IMR-90 (cell line): ENCODE results near the gene DCUN1D3. TPM values are rescaled to one million over a fixed set of nuclear protein-coding genes. Genes with fewer than 3 reads are reported as not detected.
A peak's percentile ranks its signal among the peaks of the same experiment; 100 is the strongest.

Source experiments
- ATAC-seq: fragments of 200-7000 bp; cut with Tn5 transposase; 2 replicates; pipeline ENCODE4 v1.9.1; 2020; ENCODE audit warnings: low read depth, mild to moderate bottlenecking, moderate library complexity
- BruUV-seq: library from RNA; stranded (reverse); fragments of 400-500 nt; replicated peaks from 2 replicates; lab custom pipeline; 2021; lab: Mats Ljungman, UMichigan
- CTCF ChIA-PET: fragments of 300-600 bp; formaldehyde crosslinking; extraction: SDS; loops from one replicate; lab custom pipeline; 2021; ENCODE audit warnings: antibody characterized with exemption; lab: Yijun Ruan, JAX
- POLR2A ChIA-PET: fragments of 300-600 bp; sonication (Branson Sonifier 250); formaldehyde crosslinking; loops from one replicate; lab custom pipeline; 2022; ENCODE audit warnings: antibody characterized with exemption; ENCODE audit not compliant: unreplicated experiment; lab: Charles Lee
- DNase-seq: peaks from one replicate; pipeline ENCODE4 v3.0.0; 2013
- H2AFZ ChIP-seq: replicated peaks from 2 replicates; pipeline ENCODE3; 2013; ENCODE audit warnings: low read length, mild to moderate bottlenecking; ENCODE audit not compliant: poor library complexity
- H2AK5ac ChIP-seq: 2 replicates; pipeline ENCODE4 v1.6.1; 2013; ENCODE audit warnings: low read depth, low read length, inconsistent platforms
- H2AK9ac ChIP-seq: replicated peaks from 2 replicates; pipeline ENCODE3; 2013; ENCODE audit warnings: mild to moderate bottlenecking, low read depth, low read length, moderate library complexity; ENCODE audit not compliant: poor library complexity
- H2BK120ac ChIP-seq: 2 replicates; pipeline ENCODE4 v1.6.1; 2013; ENCODE audit warnings: low read depth, low read length, inconsistent platforms
- H2BK15ac ChIP-seq: 3 replicates; pipeline ENCODE4 v1.6.1; 2013; ENCODE audit warnings: low read depth, low read length, inconsistent platforms
- H2BK20ac ChIP-seq: 2 replicates; pipeline ENCODE4 v1.6.1; 2013; ENCODE audit warnings: low read depth, mild to moderate bottlenecking, inconsistent platforms, low read length, moderate library complexity
- H2BK5ac ChIP-seq: 2 replicates; pipeline ENCODE4 v1.6.1; 2013; ENCODE audit warnings: mild to moderate bottlenecking, low read depth, low read length, inconsistent platforms; ENCODE audit not compliant: poor library complexity, severe bottlenecking
- H3K14ac ChIP-seq: replicated peaks from 2 replicates; pipeline ENCODE4 v1.6.1; 2013; ENCODE audit warnings: low read depth, low read length, inconsistent platforms
- H3K18ac ChIP-seq: 2 replicates; pipeline ENCODE4 v1.6.1; 2013; ENCODE audit warnings: low read depth, low read length, control low read depth
- H3K23ac ChIP-seq: 2 replicates; pipeline ENCODE4 v1.6.1; 2013; ENCODE audit warnings: low read depth, low read length, inconsistent platforms
- H3K27ac ChIP-seq: 2 replicates; pipeline ENCODE4 v1.5.1; 2013; ENCODE audit warnings: mild to moderate bottlenecking, control low read depth, low read length; ENCODE audit not compliant: insufficient read depth
- H3K27me3 ChIP-seq: 2 replicates; pipeline ENCODE4 v1.6.1; 2013; ENCODE audit warnings: low read length; ENCODE audit not compliant: control insufficient read depth, insufficient read depth
- H3K36me3 ChIP-seq: 2 replicates; pipeline ENCODE4 v1.6.1; 2013; ENCODE audit warnings: low read length, mixed read lengths; ENCODE audit not compliant: control insufficient read depth, insufficient read depth
- H3K4ac ChIP-seq: 2 replicates; pipeline ENCODE4 v1.6.1; 2013; ENCODE audit warnings: low read depth, low read length, inconsistent platforms
- H3K4me1 ChIP-seq: 2 replicates; pipeline ENCODE4 v1.6.1; 2013; ENCODE audit warnings: low read length, mixed read lengths; ENCODE audit not compliant: control insufficient read depth, insufficient read depth
- H3K4me2 ChIP-seq: 2 replicates; pipeline ENCODE4 v1.6.1; 2013; ENCODE audit warnings: low read depth, mild to moderate bottlenecking, control low read depth, low read length, moderate library complexity
- H3K4me3 ChIP-seq: 2 replicates; pipeline ENCODE4 v1.5.1; 2013; ENCODE audit warnings: low read depth, mild to moderate bottlenecking, control low read depth, low read length, moderate library complexity; ENCODE audit not compliant: insufficient read depth
- H3K56ac ChIP-seq: 2 replicates; pipeline ENCODE4 v1.6.1; 2013; ENCODE audit warnings: low read length, inconsistent platforms; ENCODE audit not compliant: insufficient read depth; ENCODE audit errors: extremely low read depth
- H3K79me1 ChIP-seq, 2 experiments: 2 replicates each; pipeline ENCODE4 v1.6.1; 2013; ENCODE audit warnings: low read length in 2 of 2, inconsistent platforms in 1 of 2, low read depth in 1 of 2
- H3K9ac ChIP-seq: 2 replicates; pipeline ENCODE4 v1.6.1; 2013; ENCODE audit warnings: low read depth, low read length, control low read depth
- H3K9me1 ChIP-seq: 2 replicates; pipeline ENCODE4 v1.6.1; 2013; ENCODE audit warnings: low read length, inconsistent platforms; ENCODE audit not compliant: insufficient read depth
- H3K9me3 ChIP-seq: 2 replicates; pipeline ENCODE4 v1.6.1; 2013; ENCODE audit warnings: low read length; ENCODE audit not compliant: control insufficient read depth, insufficient read depth
- H4K20me1 ChIP-seq: 2 replicates; pipeline ENCODE4 v1.6.1; 2013; ENCODE audit warnings: low read length, inconsistent platforms; ENCODE audit not compliant: insufficient read depth
- H4K5ac ChIP-seq: 2 replicates; pipeline ENCODE4 v1.6.1; 2013; ENCODE audit warnings: mild to moderate bottlenecking, low read depth, low read length, control low read depth
- H4K8ac ChIP-seq, 2 experiments: 2 replicates each; pipeline ENCODE4 v1.6.1; 2013; ENCODE audit warnings: low read depth in 2 of 2, low read length in 2 of 2, control low read depth in 1 of 2, inconsistent platforms in 1 of 2
- H4K91ac ChIP-seq: 2 replicates; pipeline ENCODE4 v1.6.1; 2013; ENCODE audit warnings: low read depth, low read length, inconsistent platforms; ENCODE audit not compliant: insufficient read depth
- BHLHE40 ChIP-seq: fragments of 150-350 bp; IDR thresholded peaks from 2 replicates; pipeline ENCODE4 v1.6.1; 2016; ENCODE audit warnings: mild to moderate bottlenecking, low read depth, low read length
- CEBPB ChIP-seq: IDR thresholded peaks from 2 replicates; pipeline ENCODE4 v1.6.1; 2012; ENCODE audit warnings: low read depth, low read length, improper control_type of control experiment
- CHD1 ChIP-seq: IDR thresholded peaks from 2 replicates; pipeline ENCODE4 v1.6.1; 2012; ENCODE audit warnings: low read depth, low read length, improper control_type of control experiment
- FOS ChIP-seq: fragments of 150-350 bp; IDR thresholded peaks from 2 replicates; pipeline ENCODE4 v1.6.1; 2016; ENCODE audit warnings: low read depth, low read length
- MAFK ChIP-seq: IDR thresholded peaks from 2 replicates; pipeline ENCODE4 v1.6.1; 2012; ENCODE audit warnings: low read depth, low read length, improper control_type of control experiment
- MAZ ChIP-seq: IDR thresholded peaks from 2 replicates; pipeline ENCODE4 v1.6.1; 2012; ENCODE audit warnings: low read depth, mild to moderate bottlenecking, low read length, improper control_type of control experiment, moderate library complexity, borderline replicate concordance
- MXI1 ChIP-seq: IDR thresholded peaks from 2 replicates; pipeline ENCODE4 v1.6.1; 2012; ENCODE audit warnings: low read depth, mild to moderate bottlenecking, low read length, moderate library complexity, borderline replicate concordance
- NFE2L2 ChIP-seq: fragments of 150-350 bp; IDR thresholded peaks from 2 replicates; pipeline ENCODE4 v1.6.1; 2016; ENCODE audit warnings: low read depth, mild to moderate bottlenecking, low read length
- POLR2A ChIP-seq: IDR thresholded peaks from 2 replicates; pipeline ENCODE4 v1.6.1; 2012; ENCODE audit warnings: mild to moderate bottlenecking, low read depth, low read length
- RAD21 ChIP-seq: IDR thresholded peaks from 2 replicates; pipeline ENCODE4 v1.6.1; 2012; ENCODE audit warnings: low read length, improper control_type of control experiment
- RCOR1 ChIP-seq: IDR thresholded peaks from 2 replicates; pipeline ENCODE4 v1.6.1; 2012; ENCODE audit warnings: mild to moderate bottlenecking, low read length, improper control_type of control experiment; ENCODE audit not compliant: insufficient replicate concordance
- RFX5 ChIP-seq: IDR thresholded peaks from 2 replicates; pipeline ENCODE4 v1.8.0; 2012; ENCODE audit warnings: low read depth, mild to moderate bottlenecking, low read length, moderate library complexity
- SMC3 ChIP-seq: fragments of 150-350 bp; IDR thresholded peaks from 2 replicates; pipeline ENCODE4 v1.6.1; 2016; ENCODE audit warnings: low read depth, mild to moderate bottlenecking, antibody characterized with exemption, low read length, moderate library complexity
- WGBS, 2 experiments: methylation state at CpG; one replicate each; pipeline versions ENCODE4 v1.1.5 to v1.1.7; 2013; ENCODE audit warnings: missing lambda C conversion rate in 2 of 2; ENCODE audit not compliant: insufficient read length in 1 of 2; ENCODE audit errors: extremely low coverage in 2 of 2; 5-methylcytosine and 5-hydroxymethylcytosine counted together
- dilution Hi-C: fragments of 300-500 bp; cut with HindIII; formaldehyde crosslinking; loops from one replicate; pipeline ENCODE4 v1.14.3; 2018; ENCODE audit warnings: low sequenced_read_pairs; ENCODE audit not compliant: unreplicated experiment
- in situ Hi-C: fragments of 300-500 bp; cut with MboI; formaldehyde crosslinking; loops from 3 replicates; pipeline ENCODE4 v1.14.3; 2019; ENCODE audit warnings: low sequenced_read_pairs, inconsistent platforms, mixed read lengths
- intact Hi-C: fragments of 100-400 bp; cut with micrococcal nuclease; formaldehyde crosslinking; loops from 2 replicates; pipeline ENCODE4 v1.10.0; 2022
- polyA plus RNA-seq, 3 experiments: library from polyadenylated mRNA; depleted of rRNA; stranded (reverse); fragments of >200 nt; gene quantifications; 2 replicates each; pipeline ENCODE4 v1.2.3, GENCODE V29; 2012; ENCODE audit warnings: low replicate concordance in 1 of 3
- total RNA-seq: library from RNA; depleted of rRNA; stranded (reverse); fragments of >200 nt; gene quantifications from 2 replicates; pipeline ENCODE4 v1.2.3, GENCODE V29; 2012
- TF ChIP-seq, protein P1 (sequence below): fragments of 150-350 bp; IDR thresholded peaks from 2 replicates; pipeline ENCODE4 v1.6.1; 2016; ENCODE audit warnings: low read depth, mild to moderate bottlenecking, low read length, moderate library complexity, borderline replicate concordance
- TF ChIP-seq, protein P2 (sequence below): conservative IDR thresholded peaks from 2 replicates; pipeline ENCODE4 v1.5.1; 2012; ENCODE audit warnings: mild to moderate bottlenecking, low read depth, low read length, improper control_type of control experiment
- TF ChIP-seq, protein P3 (sequence below): fragments of 150-350 bp; IDR thresholded peaks from 2 replicates; pipeline ENCODE4 v1.6.1; 2017; ENCODE audit warnings: mild to moderate bottlenecking, antibody characterized with exemption, low read length, low read depth

Gene DCUN1D3
- total and polyA plus RNA-seq, 2 of the 4 experiments (the other 2 are of a cell fraction), result 8.1 to 42.3 TPM

DNA sequence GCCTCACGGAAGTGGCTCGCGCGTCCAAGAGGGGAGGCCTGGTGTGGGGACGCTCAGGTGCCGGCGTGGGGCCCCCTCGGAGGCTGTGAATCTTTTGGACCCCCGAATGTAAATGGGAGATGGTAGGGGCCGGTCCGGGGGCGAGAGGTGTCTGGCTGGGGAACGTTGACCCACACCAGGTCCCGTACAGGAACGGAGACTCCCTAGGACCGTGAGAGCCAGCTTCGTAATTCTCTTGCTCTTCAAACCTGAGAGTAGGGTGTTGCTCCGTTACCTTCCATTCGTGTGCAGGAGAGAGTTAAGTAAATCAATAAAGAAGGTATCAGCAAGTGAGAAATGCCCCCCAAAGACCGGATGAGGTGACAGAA lies 894 bp upstream of the DCUN1D3 start:
- ATAC-seq, result peak; percentile 1; the same call in 1 of the 2 replicates
- Histone ChIP-seq H2AK9ac (peak overlapping the region; percentile 96), H4K91ac (peak overlapping the region; percentile 100), H3K23ac (peak overlapping the region; percentile 94), H3K9me1 (peaks cover 16% of the 10 kb centered on the region), H2BK120ac (peak overlapping the region; percentile 100), H4K20me1 (peaks cover 26% of the 10 kb centered on the region), H3K27ac (peak overlapping the region; percentile 99), H3K9ac (peak overlapping the region; percentile 100), H2AFZ (peak overlapping the region; percentile 97), H2BK5ac (peak overlapping the region; percentile 99), H3K9me3 (no peaks in the 10 kb centered on the region), H4K8ac (peak overlapping the region; percentile 88 to 100), H3K4me2 (peak overlapping the region; percentile 96), H3K18ac (peak overlapping the region; percentile 72), H3K56ac (peak overlapping the region; percentile 100), H3K4me3 (peak overlapping the region; percentile 100), H3K4ac (peak overlapping the region; percentile 100), H3K79me1 (peaks cover 42 to 85% of the 10 kb centered on the region in 2 experiments), H4K5ac (peak overlapping the region; percentile 27), H2AK5ac (peak overlapping the region; percentile 73), H2BK15ac (peak overlapping the region; percentile 84), H3K36me3 (no peaks in the 10 kb centered on the region; the same call in none of the 2 replicates), H3K14ac (peak overlapping the region; percentile 100), H2BK20ac (0 out of 2 replicates have a peak overlapping the region, but pooled peaks have one; percentile 6), H3K27me3 (no peaks in the 10 kb centered on the region), H3K4me1 (peaks cover 15% of the 10 kb centered on the region)
- ChIA-PET CTCF (no interaction called here), POLR2A (no interaction called here)
- no peak for DNase-seq
- dilution Hi-C loops, result no loop called here
- in situ Hi-C loops, result no loop called here
- no CpG with 5 or more reads among the region's 20 CpGs for WGBS, 2 experiments
- BruUV-seq, result TSS peak; percentile 47
- no peak; the same call in 1 of the 2 replicates for TF ChIP-seq CHD1
- TF ChIP-seq NFE2L2, result no peak
- no peak for TF ChIP-seq SMC3
- TF ChIP-seq RAD21, result no peak
- no peak for TF ChIP-seq FOS
- TF ChIP-seq MXI1, result no peak
- TF ChIP-seq RCOR1, result no peak
- TF ChIP-seq, protein P1, sequence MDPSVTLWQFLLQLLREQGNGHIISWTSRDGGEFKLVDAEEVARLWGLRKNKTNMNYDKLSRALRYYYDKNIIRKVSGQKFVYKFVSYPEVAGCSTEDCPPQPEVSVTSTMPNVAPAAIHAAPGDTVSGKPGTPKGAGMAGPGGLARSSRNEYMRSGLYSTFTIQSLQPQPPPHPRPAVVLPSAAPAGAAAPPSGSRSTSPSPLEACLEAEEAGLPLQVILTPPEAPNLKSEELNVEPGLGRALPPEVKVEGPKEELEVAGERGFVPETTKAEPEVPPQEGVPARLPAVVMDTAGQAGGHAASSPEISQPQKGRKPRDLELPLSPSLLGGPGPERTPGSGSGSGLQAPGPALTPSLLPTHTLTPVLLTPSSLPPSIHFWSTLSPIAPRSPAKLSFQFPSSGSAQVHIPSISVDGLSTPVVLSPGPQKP, result no peak
- no peak for TF ChIP-seq BHLHE40
- TF ChIP-seq, protein P2, sequence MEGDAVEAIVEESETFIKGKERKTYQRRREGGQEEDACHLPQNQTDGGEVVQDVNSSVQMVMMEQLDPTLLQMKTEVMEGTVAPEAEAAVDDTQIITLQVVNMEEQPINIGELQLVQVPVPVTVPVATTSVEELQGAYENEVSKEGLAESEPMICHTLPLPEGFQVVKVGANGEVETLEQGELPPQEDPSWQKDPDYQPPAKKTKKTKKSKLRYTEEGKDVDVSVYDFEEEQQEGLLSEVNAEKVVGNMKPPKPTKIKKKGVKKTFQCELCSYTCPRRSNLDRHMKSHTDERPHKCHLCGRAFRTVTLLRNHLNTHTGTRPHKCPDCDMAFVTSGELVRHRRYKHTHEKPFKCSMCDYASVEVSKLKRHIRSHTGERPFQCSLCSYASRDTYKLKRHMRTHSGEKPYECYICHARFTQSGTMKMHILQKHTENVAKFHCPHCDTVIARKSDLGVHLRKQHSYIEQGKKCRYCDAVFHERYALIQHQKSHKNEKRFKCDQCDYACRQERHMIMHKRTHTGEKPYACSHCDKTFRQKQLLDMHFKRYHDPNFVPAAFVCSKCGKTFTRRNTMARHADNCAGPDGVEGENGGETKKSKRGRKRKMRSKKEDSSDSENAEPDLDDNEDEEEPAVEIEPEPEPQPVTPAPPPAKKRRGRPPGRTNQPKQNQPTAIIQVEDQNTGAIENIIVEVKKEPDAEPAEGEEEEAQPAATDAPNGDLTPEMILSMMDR, result no peak
- TF ChIP-seq MAZ, result no peak
- no peak for TF ChIP-seq POLR2A
- TF ChIP-seq CEBPB, result no peak
- no peak for TF ChIP-seq RFX5
- no peak for TF ChIP-seq MAFK
- TF ChIP-seq, protein P3, sequence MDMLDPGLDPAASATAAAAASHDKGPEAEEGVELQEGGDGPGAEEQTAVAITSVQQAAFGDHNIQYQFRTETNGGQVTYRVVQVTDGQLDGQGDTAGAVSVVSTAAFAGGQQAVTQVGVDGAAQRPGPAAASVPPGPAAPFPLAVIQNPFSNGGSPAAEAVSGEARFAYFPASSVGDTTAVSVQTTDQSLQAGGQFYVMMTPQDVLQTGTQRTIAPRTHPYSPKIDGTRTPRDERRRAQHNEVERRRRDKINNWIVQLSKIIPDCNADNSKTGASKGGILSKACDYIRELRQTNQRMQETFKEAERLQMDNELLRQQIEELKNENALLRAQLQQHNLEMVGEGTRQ, result no peak
- intact Hi-C loops, result loop anchor here (2.0 to 5.0 kb wide), 2 partner anchors 188 to 256 kb away; partner anchors contain the start of gene LDAF1
